Measurements from ENCODE around the gene DCLRE1C. TPM values are rescaled to one million over a fixed set of nuclear protein-coding genes. Genes with fewer than 3 reads are reported as not detected.

The DCLRE1C gene
- total and polyA plus RNA-seq, 2 of the 8 experiments (the other 6 are each of a cell fraction or from before 2014, with no cell fraction given) = 0.77 to 7.4 TPM

GRCh38 chr10:14911801-14912200 lies 42.1 kb downstream of the DCLRE1C start (continued):
- TF ChIP-seq HDAC2 (IDR thresholded peaks at IDR 0.05; ENCODE audit: borderline replicate concordance in 1 of 2, low read depth in 2 of 2, low read length in 2 of 2) (no peak), CEBPB (IDR thresholded peaks at IDR 0.05; ENCODE audit: low read depth, low read length) (no peak), CHD2 (IDR thresholded peaks at IDR 0.05; ENCODE audit: low read length) (no peak), BACH1 (IDR thresholded peaks at IDR 0.05; ENCODE audit: low read length) (no peak), CBX8 (IDR thresholded peaks at IDR 0.05; ENCODE audit: borderline replicate concordance, low read depth, low read length) (no peak)

Measured in H1 (cell line).